Vagina (tissue), 2 donors: ENCODE measurements around the gene TUBGCP2. TPM values are rescaled to one million over a fixed set of nuclear protein-coding genes. Genes with fewer than 3 reads are reported as not detected.

Experiments used
- DNase-seq, 2 donors: peaks; one replicate each; pipeline ENCODE4 v3.0.0-alpha.2; 2017; ENCODE audit errors: extremely low spot score in 2 of 2
- H3K27ac ChIP-seq: fragments of 200-600 bp; sonication (generic); one replicate; pipeline ENCODE4 v1.5.1; 2019
- H3K27me3 ChIP-seq: fragments of 200-600 bp; sonication (generic); one replicate; pipeline ENCODE4 v1.5.1; 2019
- H3K36me3 ChIP-seq, 2 donors: fragments of 200-600 bp; sonication (generic); one replicate each; pipeline ENCODE4 v1.5.1; 2017 to 2019
- H3K4me1 ChIP-seq: fragments of 200-600 bp; sonication (generic); one replicate; pipeline ENCODE4 v1.5.1; 2019
- H3K4me3 ChIP-seq, 2 donors: fragments of 200-600 bp; sonication (generic); 1 replicate in 1 of 2; 2 replicates in 1 of 2; pipeline ENCODE4 v1.5.1; 2016 to 2019
- H3K9me3 ChIP-seq: fragments of 200-600 bp; sonication (generic); one replicate; pipeline ENCODE4 v1.5.1; 2019
- POLR2A ChIP-seq, 2 donors: fragments of 450-650 bp; IDR thresholded peaks; one replicate each; pipeline ENCODE4 v1.6.1; 2017; ENCODE audit warnings: antibody characterized with exemption in 2 of 2, mild to moderate bottlenecking in 2 of 2, moderate library complexity in 2 of 2
- POLR2AphosphoS5 ChIP-seq, 2 donors: sonication (generic); formaldehyde crosslinking; IDR thresholded peaks; one replicate each; pipeline ENCODE4 v1.9.0; 2017; ENCODE audit warnings: antibody characterized with exemption in 2 of 2, mild to moderate bottlenecking in 2 of 2, low read depth in 1 of 2; ENCODE audit not compliant: insufficient read depth in 1 of 2
- intact Hi-C: fragments of 100-400 bp; cut with DNase I; formaldehyde crosslinking; loops from one replicate; pipeline ENCODE4 v1.15.1; 2023
- total RNA-seq: library from RNA; depleted of rRNA; stranded (reverse); fragments of >200 nt; gene quantifications from one replicate; pipeline ENCODE4 v1.2.3, GENCODE V29; 2016
- TF ChIP-seq, protein P1 (sequence below), 3 experiments: fragments of 450-650 bp in 2 of 3; fragments of 200-600 bp in 1 of 3; sonication (generic) in 1 of 3; IDR thresholded peaks; one replicate each; pipeline ENCODE4 v1.5.1; 2017 to 2019; ENCODE audit warnings: antibody characterized with exemption in 3 of 3, mild to moderate bottlenecking in 2 of 3, moderate library complexity in 2 of 3

Gene TUBGCP2
- total RNA-seq, 1 donor from 2014 or later = 41.7 TPM

GRCh38 chr10:133349160-133349568 lies 40.5 kb upstream of the TUBGCP2 start:
- no peaks in the 10 kb centered on the region for H3K4me1 ChIP-seq
- H3K27ac ChIP-seq = no peak overlapping the region
- no peaks in the 10 kb centered on the region for H3K27me3 ChIP-seq
- DNase-seq = no peak
- H3K4me3 ChIP-seq = no peak overlapping the region
- TF ChIP-seq, protein P1, sequence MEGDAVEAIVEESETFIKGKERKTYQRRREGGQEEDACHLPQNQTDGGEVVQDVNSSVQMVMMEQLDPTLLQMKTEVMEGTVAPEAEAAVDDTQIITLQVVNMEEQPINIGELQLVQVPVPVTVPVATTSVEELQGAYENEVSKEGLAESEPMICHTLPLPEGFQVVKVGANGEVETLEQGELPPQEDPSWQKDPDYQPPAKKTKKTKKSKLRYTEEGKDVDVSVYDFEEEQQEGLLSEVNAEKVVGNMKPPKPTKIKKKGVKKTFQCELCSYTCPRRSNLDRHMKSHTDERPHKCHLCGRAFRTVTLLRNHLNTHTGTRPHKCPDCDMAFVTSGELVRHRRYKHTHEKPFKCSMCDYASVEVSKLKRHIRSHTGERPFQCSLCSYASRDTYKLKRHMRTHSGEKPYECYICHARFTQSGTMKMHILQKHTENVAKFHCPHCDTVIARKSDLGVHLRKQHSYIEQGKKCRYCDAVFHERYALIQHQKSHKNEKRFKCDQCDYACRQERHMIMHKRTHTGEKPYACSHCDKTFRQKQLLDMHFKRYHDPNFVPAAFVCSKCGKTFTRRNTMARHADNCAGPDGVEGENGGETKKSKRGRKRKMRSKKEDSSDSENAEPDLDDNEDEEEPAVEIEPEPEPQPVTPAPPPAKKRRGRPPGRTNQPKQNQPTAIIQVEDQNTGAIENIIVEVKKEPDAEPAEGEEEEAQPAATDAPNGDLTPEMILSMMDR (IDR thresholded peaks at IDR 0.05) = no peak
- TF ChIP-seq POLR2A (IDR thresholded peaks at IDR 0.05) = no peak
- no peak for TF ChIP-seq POLR2AphosphoS5 (IDR thresholded peaks at IDR 0.05; ENCODE audit: insufficient read depth in 1 of 2, low read depth in 1 of 2)
- no peaks in the 10 kb centered on the region for H3K9me3 ChIP-seq
- intact Hi-C loops = no loop called here
- H3K36me3 ChIP-seq = no peaks in the 10 kb centered on the region

DNA sequence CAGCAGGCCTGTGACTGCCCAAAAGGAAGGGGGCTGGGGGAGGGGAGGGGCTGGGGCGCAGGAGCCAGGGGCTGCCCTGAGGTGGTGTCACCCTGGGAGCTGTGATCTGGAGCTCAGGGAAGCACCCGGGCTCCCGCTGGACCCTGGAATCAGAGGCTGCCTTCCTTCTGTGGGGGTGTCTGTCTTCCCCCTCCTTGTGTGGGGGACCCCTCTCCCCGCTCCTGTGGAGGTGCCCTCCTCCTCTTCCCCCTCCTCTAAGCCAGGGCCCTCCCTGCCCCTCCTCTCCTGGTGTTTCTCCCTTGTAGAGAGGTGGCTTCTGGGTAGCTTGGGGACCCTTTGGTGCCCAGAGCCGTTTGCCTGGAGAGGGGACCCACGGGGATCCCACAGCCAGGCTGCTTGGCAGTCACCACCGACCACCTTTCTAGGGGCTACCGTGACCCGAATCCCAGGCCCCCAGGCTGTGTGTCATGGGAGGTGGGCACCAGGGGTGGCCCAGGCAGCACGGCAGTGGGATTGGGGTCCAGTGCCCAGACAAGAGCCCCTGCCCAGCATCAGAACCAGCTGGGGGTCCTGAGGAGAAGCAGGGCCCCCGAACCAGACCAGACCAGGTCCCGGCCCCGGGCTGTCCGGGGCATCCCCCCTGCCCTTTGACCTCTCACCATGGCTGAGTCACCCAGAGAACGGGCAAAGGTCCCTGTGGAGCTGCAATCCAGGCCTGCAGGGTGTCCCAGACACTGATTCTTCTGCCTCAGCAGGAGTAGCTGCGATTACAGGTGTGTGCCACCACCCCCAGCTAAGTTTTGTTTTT lies 39.2 kb upstream of the TUBGCP2 start:
- H3K9me3 ChIP-seq = no peaks in the 10 kb centered on the region
- TF ChIP-seq POLR2AphosphoS5 (IDR thresholded peaks at IDR 0.05; ENCODE audit: insufficient read depth in 1 of 2, low read depth in 1 of 2) (no peak), POLR2A (IDR thresholded peaks at IDR 0.05) (no peak)
- TF ChIP-seq, protein P1 (IDR thresholded peaks at IDR 0.05) = no peak
- no peaks in the 10 kb centered on the region for H3K27me3 ChIP-seq
- intact Hi-C loops = no loop called here
- H3K36me3 ChIP-seq = no peaks in the 10 kb centered on the region
- H3K27ac ChIP-seq = no peak overlapping the region
- H3K4me3 ChIP-seq = no peak overlapping the region
- no peak for DNase-seq
- no peaks in the 10 kb centered on the region for H3K4me1 ChIP-seq

- no peak overlapping the region for H3K4me3 ChIP-seq
- no peak for DNase-seq
- no peaks in the 10 kb centered on the region for H3K4me1 ChIP-seq
- TF ChIP-seq, protein P1 (IDR thresholded peaks at IDR 0.05) = no peak
- TF ChIP-seq POLR2A (IDR thresholded peaks at IDR 0.05) (no peak), POLR2AphosphoS5 (IDR thresholded peaks at IDR 0.05; ENCODE audit: insufficient read depth in 1 of 2, low read depth in 1 of 2) (no peak)
- intact Hi-C loops = no loop called here
- H3K9me3 ChIP-seq = no peaks in the 10 kb centered on the region
- no peaks in the 10 kb centered on the region for H3K36me3 ChIP-seq
- H3K27ac ChIP-seq = no peak overlapping the region
- H3K27me3 ChIP-seq = no peaks in the 10 kb centered on the region
Measured at GRCh38 chr10:133346413-133346812, 37.7 kb upstream of the TUBGCP2 start.

DNA sequence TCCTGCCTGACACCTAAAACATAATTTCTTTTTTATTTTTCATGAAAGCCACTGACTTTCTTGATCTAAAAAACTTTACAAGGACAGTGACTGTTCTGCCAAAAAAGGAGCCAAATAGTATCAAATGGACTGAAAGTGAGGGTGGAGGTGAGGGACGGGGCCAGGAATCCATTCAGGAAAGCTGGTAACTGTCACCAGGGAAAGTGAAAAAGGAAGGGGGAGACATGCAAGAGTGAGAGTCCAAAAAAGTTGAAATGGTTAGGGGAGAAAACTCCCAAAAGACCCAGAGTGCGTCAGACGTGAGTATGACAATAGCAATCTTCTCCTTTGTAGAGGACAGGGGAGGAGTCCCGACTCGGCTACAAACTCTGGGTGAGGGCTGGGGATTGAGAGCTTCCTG lies 35.6 kb upstream of the TUBGCP2 start:
- intact Hi-C loops = no loop called here
- TF ChIP-seq, protein P1 (IDR thresholded peaks at IDR 0.05) = no peak
- TF ChIP-seq POLR2AphosphoS5 (IDR thresholded peaks at IDR 0.05; ENCODE audit: insufficient read depth in 1 of 2, low read depth in 1 of 2) (no peak), POLR2A (IDR thresholded peaks at IDR 0.05) (no peak)
- H3K27me3 ChIP-seq = no peaks in the 10 kb centered on the region

DNA sequence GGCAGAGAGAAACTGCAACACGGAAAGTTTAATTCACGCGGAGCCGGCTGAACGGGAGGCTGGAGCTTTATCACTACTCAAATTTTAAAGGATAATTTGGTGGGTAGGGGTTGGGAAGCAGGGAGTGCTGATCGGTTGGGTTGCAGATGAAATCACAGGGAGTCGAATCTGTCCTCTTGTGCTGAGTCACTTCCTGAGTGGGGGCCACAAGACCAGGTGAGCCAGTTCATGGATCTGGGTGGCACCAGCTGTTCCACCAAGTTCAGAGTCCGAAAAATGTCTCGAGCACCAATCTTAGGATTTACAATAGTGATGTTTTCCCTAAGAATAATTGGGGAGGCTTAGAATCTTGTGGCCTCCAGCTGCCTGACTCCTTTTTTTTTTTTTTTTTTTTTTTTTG lies 34.9 kb upstream of the TUBGCP2 start:
- Histone ChIP-seq H3K27ac (no peak overlapping the region), H3K27me3 (no peaks in the 10 kb centered on the region), H3K9me3 (no peaks in the 10 kb centered on the region), H3K36me3 (no peaks in the 10 kb centered on the region), H3K4me3 (no peak overlapping the region), H3K4me1 (no peaks in the 10 kb centered on the region)
- intact Hi-C loops = no loop called here
- TF ChIP-seq POLR2A (IDR thresholded peaks at IDR 0.05) = no peak
- TF ChIP-seq, protein P1 (IDR thresholded peaks at IDR 0.05) = no peak
- no peak for TF ChIP-seq POLR2AphosphoS5 (IDR thresholded peaks at IDR 0.05; ENCODE audit: insufficient read depth in 1 of 2, low read depth in 1 of 2)
- DNase-seq = no peak

More for the DNA sequence above, 35.6 kb upstream of the TUBGCP2 start:
- Histone ChIP-seq H3K27ac (no peak overlapping the region), H3K4me3 (no peak overlapping the region), H3K4me1 (no peaks in the 10 kb centered on the region), H3K36me3 (no peaks in the 10 kb centered on the region), H3K9me3 (no peaks in the 10 kb centered on the region)
- DNase-seq = no peak
